Stimulated activated naive CD4-positive, alpha-beta T cell treated with Interleukin-2 at 50 U/mL for 16 hours (primary cell): ENCODE data around the gene C6orf52.
"Not testable (repeated sequence)": the region's sequence is repeated elsewhere in the genome, so short reads cannot be mapped to it uniquely, and the experiment has no call there.

Experiments used
- DNase-seq: peaks from one replicate; lab custom pipeline; 2025; lab: John Stamatoyannopoulos, UW

Gene C6orf52

GRCh38 chr6:10695086-10695657, 756 bp upstream of the C6orf52 start:
- no peak for DNase-seq

- no peak for DNase-seq
These were observed 1.4 kb downstream of the C6orf52 start for GRCh38 chr6:10692965-10693538.

GRCh38 chr6:10690651-10691445, 3.6 kb downstream of the C6orf52 start:
- no peak for DNase-seq

GRCh38 chr6:10687582-10687981, 6.8 kb downstream of the C6orf52 start:
- DNase-seq = no peak

- no peak for DNase-seq
These were observed 7.5 kb downstream of the C6orf52 start for GRCh38 chr6:10686901-10687300.

GRCh38 chr6:10685092-10685915, 9.1 kb downstream of the C6orf52 start:
- DNase-seq = no peak

- no peak for DNase-seq
These were observed 9.8 kb downstream of the C6orf52 start for GRCh38 chr6:10684618-10685017.

GRCh38 chr6:10682355-10682988, 11.9 kb downstream of the C6orf52 start:
- no peak for DNase-seq

GRCh38 chr6:10681795-10682194, 12.6 kb downstream of the C6orf52 start:
- DNase-seq = no peak

- no peak for DNase-seq
These were observed 16.0 kb downstream of the C6orf52 start for GRCh38 chr6:10678456-10678855.

- no peak for DNase-seq
These were observed 18.0 kb downstream of the C6orf52 start for GRCh38 chr6:10676403-10676802.

GRCh38 chr6:10668126-10668917, 26.1 kb downstream of the C6orf52 start:
- no peak for DNase-seq

GRCh38 chr6:10665595-10665994, 28.8 kb downstream of the C6orf52 start:
- not testable (repeated sequence) for DNase-seq

GRCh38 chr6:10662742-10663141, 31.7 kb downstream of the C6orf52 start:
- DNase-seq = no peak

GRCh38 chr6:10662207-10662606, 32.2 kb downstream of the C6orf52 start:
- DNase-seq = no peak

GRCh38 chr6:10660431-10661191, 33.8 kb downstream of the C6orf52 start:
- not testable (repeated sequence) for DNase-seq

- DNase-seq = no peak
These were observed 34.6 kb downstream of the C6orf52 start for GRCh38 chr6:10659699-10660348.

GRCh38 chr6:10658910-10659698, 35.3 kb downstream of the C6orf52 start:
- no peak for DNase-seq

- DNase-seq = no peak
These were observed 38.8 kb downstream of the C6orf52 start for GRCh38 chr6:10655508-10656055.
